Chondrocyte (in vitro differentiated cells): Measurements from ENCODE around the gene KCTD16. TPM values are rescaled to one million over a fixed set of nuclear protein-coding genes. Genes with fewer than 3 reads are reported as not detected.

Experiments used
- DNase-seq: peaks from one replicate; pipeline ENCODE4 v3.0.0; 2021; ENCODE audit warnings: mixed read lengths, low spot score
- H3K27ac Mint-ChIP-seq: one replicate; pipeline ENCODE4 v1.8.0; 2021; ENCODE audit warnings: mild to moderate bottlenecking, moderate library complexity, mixed read lengths; ENCODE audit not compliant: unreplicated experiment
- H3K27me3 Mint-ChIP-seq: 2 replicates; pipeline ENCODE4 v1.8.0; 2021; ENCODE audit warnings: low read depth, mixed read lengths
- H3K36me3 Mint-ChIP-seq: 2 replicates; pipeline ENCODE4 v1.8.0; 2021; ENCODE audit warnings: low read depth, mixed read lengths
- H3K4me1 Mint-ChIP-seq: 2 replicates; pipeline ENCODE4 v1.8.0; 2021; ENCODE audit warnings: low read depth, mild to moderate bottlenecking, mixed read lengths
- H3K4me3 Mint-ChIP-seq: one replicate; pipeline ENCODE4 v1.8.0; 2021; ENCODE audit warnings: mild to moderate bottlenecking, moderate library complexity, mixed read lengths; ENCODE audit not compliant: unreplicated experiment
- H3K9me3 Mint-ChIP-seq: 2 replicates; pipeline ENCODE4 v1.8.0; 2021; ENCODE audit warnings: low read depth, mixed read lengths
- total RNA-seq: library from RNA; stranded (reverse); gene quantifications from 3 replicates; pipeline ENCODE4 v1.2.1, GENCODE V29; 2021
- TF ChIP-seq, protein P1 (sequence below): fragments of 200-600 bp; sonication (generic); IDR thresholded peaks from 2 replicates; pipeline ENCODE4 v1.5.0; 2021; ENCODE audit warnings: antibody characterized with exemption, mild to moderate bottlenecking, moderate library complexity

KCTD16 gene
- total RNA-seq, 1 donor from 2014 or later: 1.5 TPM

DNA sequence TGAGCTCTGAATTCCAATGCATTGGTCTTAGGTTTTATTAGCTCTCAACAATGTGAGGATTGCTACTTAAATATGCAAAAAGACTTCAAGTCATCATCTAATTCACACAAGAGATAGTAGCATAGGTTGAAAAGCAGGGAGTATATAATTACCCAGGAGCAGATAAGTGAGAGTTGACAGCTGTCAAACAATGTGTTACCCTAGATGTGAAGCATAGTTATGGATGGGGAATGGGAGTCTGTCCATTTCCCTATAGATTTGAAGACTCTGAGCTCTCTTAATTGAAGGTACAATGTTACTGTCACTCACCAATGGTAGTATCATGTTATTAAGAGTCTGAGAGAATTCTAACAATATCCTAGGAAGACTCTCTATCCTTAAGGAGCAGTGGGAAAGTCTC lies 160.7 kb downstream of the KCTD16 start:
- no peak overlapping the region for H3K27ac Mint-ChIP-seq
- TF ChIP-seq, protein P1, sequence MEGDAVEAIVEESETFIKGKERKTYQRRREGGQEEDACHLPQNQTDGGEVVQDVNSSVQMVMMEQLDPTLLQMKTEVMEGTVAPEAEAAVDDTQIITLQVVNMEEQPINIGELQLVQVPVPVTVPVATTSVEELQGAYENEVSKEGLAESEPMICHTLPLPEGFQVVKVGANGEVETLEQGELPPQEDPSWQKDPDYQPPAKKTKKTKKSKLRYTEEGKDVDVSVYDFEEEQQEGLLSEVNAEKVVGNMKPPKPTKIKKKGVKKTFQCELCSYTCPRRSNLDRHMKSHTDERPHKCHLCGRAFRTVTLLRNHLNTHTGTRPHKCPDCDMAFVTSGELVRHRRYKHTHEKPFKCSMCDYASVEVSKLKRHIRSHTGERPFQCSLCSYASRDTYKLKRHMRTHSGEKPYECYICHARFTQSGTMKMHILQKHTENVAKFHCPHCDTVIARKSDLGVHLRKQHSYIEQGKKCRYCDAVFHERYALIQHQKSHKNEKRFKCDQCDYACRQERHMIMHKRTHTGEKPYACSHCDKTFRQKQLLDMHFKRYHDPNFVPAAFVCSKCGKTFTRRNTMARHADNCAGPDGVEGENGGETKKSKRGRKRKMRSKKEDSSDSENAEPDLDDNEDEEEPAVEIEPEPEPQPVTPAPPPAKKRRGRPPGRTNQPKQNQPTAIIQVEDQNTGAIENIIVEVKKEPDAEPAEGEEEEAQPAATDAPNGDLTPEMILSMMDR: no peak
- H3K9me3 Mint-ChIP-seq: no peaks in the 10 kb centered on the region
- H3K4me3 Mint-ChIP-seq: no peak overlapping the region
- DNase-seq: no peak
- H3K36me3 Mint-ChIP-seq: no peaks in the 10 kb centered on the region
- peaks cover 3% of the 10 kb centered on the region for H3K4me1 Mint-ChIP-seq
- no peaks in the 10 kb centered on the region for H3K27me3 Mint-ChIP-seq

DNA sequence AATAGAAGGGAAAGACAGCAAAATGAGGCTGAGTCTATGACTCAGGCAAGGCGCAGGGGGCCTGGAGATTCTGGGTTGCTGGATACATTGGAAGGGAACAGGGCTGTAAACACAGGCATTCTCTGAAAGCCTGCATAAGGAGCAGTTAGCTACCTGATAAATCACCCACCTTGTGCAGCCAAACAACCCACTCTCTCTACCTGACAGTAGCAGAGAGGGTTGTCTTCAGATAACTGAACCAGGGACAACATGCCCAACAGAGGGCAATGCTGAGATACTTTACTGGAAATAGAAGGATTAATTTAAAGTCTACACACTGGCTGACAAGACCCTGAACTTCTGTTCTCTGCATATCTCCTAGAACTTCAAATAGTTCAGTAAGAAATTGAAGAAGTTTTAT lies 161.6 kb downstream of the KCTD16 start:
- no peak overlapping the region for H3K4me3 Mint-ChIP-seq
- no peak overlapping the region for H3K27ac Mint-ChIP-seq

GRCh38 chr5:144333336-144333920 lies 162.8 kb downstream of the KCTD16 start:
- TF ChIP-seq, protein P1: no peak
- Mint-ChIP-seq H3K27me3 (no peaks in the 10 kb centered on the region), H3K4me3 (no peak overlapping the region), H3K36me3 (no peaks in the 10 kb centered on the region), H3K27ac (no peak overlapping the region), H3K4me1 (peaks cover 3% of the 10 kb centered on the region), H3K9me3 (no peaks in the 10 kb centered on the region)
- no peak for DNase-seq

More for the DNA sequence above, 161.6 kb downstream of the KCTD16 start:
- H3K9me3 Mint-ChIP-seq: no peaks in the 10 kb centered on the region
- H3K27me3 Mint-ChIP-seq: no peaks in the 10 kb centered on the region
- no peak for DNase-seq
- no peaks in the 10 kb centered on the region for H3K36me3 Mint-ChIP-seq
- H3K4me1 Mint-ChIP-seq: peaks cover 3% of the 10 kb centered on the region
- TF ChIP-seq, protein P1: peak; percentile 37

- no peak for DNase-seq
- peaks cover 2% of the 10 kb centered on the region for H3K27me3 Mint-ChIP-seq
- no peaks in the 10 kb centered on the region for H3K36me3 Mint-ChIP-seq
- no peaks in the 10 kb centered on the region for H3K9me3 Mint-ChIP-seq
- TF ChIP-seq, protein P1: no peak
- H3K4me1 Mint-ChIP-seq: peaks cover 8% of the 10 kb centered on the region
- no peak overlapping the region for H3K4me3 Mint-ChIP-seq
- no peak overlapping the region for H3K27ac Mint-ChIP-seq
Measured at GRCh38 chr5:144335561-144335960, 164.9 kb downstream of the KCTD16 start.

GRCh38 chr5:144336191-144336961 lies 165.7 kb downstream of the KCTD16 start:
- DNase-seq: no peak
- TF ChIP-seq, protein P1: no peak
- Mint-ChIP-seq H3K4me3 (no peak overlapping the region), H3K9me3 (no peaks in the 10 kb centered on the region), H3K27ac (no peak overlapping the region), H3K4me1 (peaks cover 8% of the 10 kb centered on the region), H3K36me3 (no peaks in the 10 kb centered on the region), H3K27me3 (peaks cover 2% of the 10 kb centered on the region)
